Glomerular endothelial cell (primary cell): ENCODE measurements around the gene GNA12. TPM values are rescaled to one million over a fixed set of nuclear protein-coding genes. Genes with fewer than 3 reads are reported as not detected.

ENCODE experiments used
- DNase-seq: peaks from one replicate; pipeline ENCODE4 v3.0.0-alpha.2; 2011; ENCODE audit warnings: low read depth, low spot score; ENCODE audit errors: extremely low read depth
- total RNA-seq: library from RNA; depleted of rRNA; stranded (reverse); fragments of >200 nt; gene quantifications from 2 replicates; pipeline ENCODE4 v1.2.3, GENCODE V29; 2015

Gene GNA12
- total RNA-seq, 1 donor from 2014 or later, result 86.9 TPM

- DNase-seq, result no peak
Measured at GRCh38 chr7:2805213-2805944, 38.7 kb downstream of the GNA12 start.

- DNase-seq, result no peak
Measured at GRCh38 chr7:2804227-2804763, 39.8 kb downstream of the GNA12 start.

- no peak for DNase-seq
Measured at GRCh38 chr7:2803755-2804154, 40.4 kb downstream of the GNA12 start.

GRCh38 chr7:2803342-2803692 lies 40.8 kb downstream of the GNA12 start:
- no peak for DNase-seq

GRCh38 chr7:2802504-2803341 lies 41.4 kb downstream of the GNA12 start:
- DNase-seq, result no peak

- DNase-seq, result no peak
Measured at GRCh38 chr7:2802101-2802500, 42.0 kb downstream of the GNA12 start.

GRCh38 chr7:2800931-2801688 lies 43.0 kb downstream of the GNA12 start:
- DNase-seq, result no peak

- no peak for DNase-seq
Measured at GRCh38 chr7:2800220-2800930, 43.7 kb downstream of the GNA12 start.

- DNase-seq, result no peak
Measured at GRCh38 chr7:2799253-2799652, 44.9 kb downstream of the GNA12 start.

- DNase-seq, result no peak
Measured at GRCh38 chr7:2798669-2799068, 45.4 kb downstream of the GNA12 start.

- no peak for DNase-seq
Measured at GRCh38 chr7:2796358-2797352, 47.5 kb downstream of the GNA12 start.

GRCh38 chr7:2795906-2796305 lies 48.2 kb downstream of the GNA12 start:
- DNase-seq, result no peak

- DNase-seq, result no peak
Measured at GRCh38 chr7:2794836-2795636, 49.1 kb downstream of the GNA12 start.

- DNase-seq, result no peak
Measured at GRCh38 chr7:2792856-2793487, 51.1 kb downstream of the GNA12 start.

GRCh38 chr7:2792235-2792634 lies 51.9 kb downstream of the GNA12 start:
- no peak for DNase-seq

- no peak for DNase-seq
Measured at GRCh38 chr7:2791390-2791789, 52.7 kb downstream of the GNA12 start.

- DNase-seq, result no peak
Measured at GRCh38 chr7:2787251-2787951, 56.7 kb downstream of the GNA12 start.
